LHCN-M2 (cell line): ENCODE results near the gene OLR1. TPM values are rescaled to one million over a fixed set of nuclear protein-coding genes. Genes with fewer than 3 reads are reported as not detected.

Experiments
- total RNA-seq: library from RNA; depleted of rRNA; stranded (reverse); fragments of >200 nt; gene quantifications from 2 replicates; pipeline ENCODE4 v1.2.3, GENCODE V29; 2014; rRNA removed

OLR1 gene
- total RNA-seq, 1 experiment from 2014 or later = not detected

Other genes with a start within 250 kb of the OLR1 start
- gene CLEC2A, start 239.8 kb downstream of the OLR1 start, total RNA-seq = not detected in 2 replicates
- gene CLEC12A, start 200.7 kb downstream of the OLR1 start, total RNA-seq = not detected in 2 replicates
- gene CLEC1B, start 173.0 kb downstream of the OLR1 start, total RNA-seq = not detected in 2 replicates
- gene CLEC12B, start 161.5 kb downstream of the OLR1 start, total RNA-seq = not detected in 2 replicates
- not detected in 2 replicates for gene CLEC9A, start 141.4 kb downstream of the OLR1 start, total RNA-seq
- not detected in 2 replicates for gene CLEC1A, start 73.1 kb downstream of the OLR1 start, total RNA-seq
- not detected in 2 replicates for gene CLEC7A, start 41.9 kb downstream of the OLR1 start, total RNA-seq
- not detected in 2 replicates for gene TMEM52B, start 6.9 kb upstream of the OLR1 start, total RNA-seq
- gene GABARAPL1, start 40.7 kb upstream of the OLR1 start, total RNA-seq = 9.6 and 11.7 TPM in 2 replicates
- gene KLRD1, start 135.7 kb upstream of the OLR1 start, total RNA-seq = not detected in 2 replicates
- 0.26 and 0.40 TPM in 2 replicates for gene KLRK1, start 217.9 kb upstream of the OLR1 start, total RNA-seq
- gene KLRC4, start 237.6 kb upstream of the OLR1 start, total RNA-seq = not detected in 2 replicates
- 0.63 TPM in 1 of 2 replicates, not detected in the other for gene KLRC3, start 248.5 kb upstream of the OLR1 start, total RNA-seq